Measurements from ENCODE around the gene NR2F1-AS1.

NR2F1-AS1 gene

DNA sequence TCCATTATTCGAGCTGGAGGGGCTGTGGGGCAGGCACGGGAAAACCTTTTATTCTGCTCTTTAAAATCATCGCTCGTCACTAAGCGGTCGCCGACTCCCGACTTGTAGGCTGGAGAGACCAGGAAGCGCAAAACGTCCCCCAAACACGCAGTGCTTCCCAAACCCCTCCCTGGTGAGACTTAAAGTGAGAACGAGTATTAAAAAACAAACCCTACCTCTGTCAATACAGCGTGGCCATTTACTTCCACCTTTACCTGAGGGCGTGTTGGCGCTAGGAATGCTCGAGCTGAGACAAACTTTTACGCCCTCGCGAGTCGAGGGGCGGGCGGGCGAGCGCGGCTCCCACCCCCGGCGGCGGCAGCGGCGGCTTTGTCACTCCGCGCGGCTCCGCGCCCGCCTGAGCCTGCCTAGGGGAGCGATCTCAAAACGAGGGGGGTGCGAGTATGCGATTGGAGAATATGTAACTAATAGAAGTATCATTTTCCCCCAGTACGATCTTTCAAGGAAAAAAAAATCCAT, at the start of gene NR2F1-AS1:
NR2F1-AS1 (minus strand) TSS at position 293 of the 519 bp plus-strand sequence.
- no peak for DNase-seq

GRCh38 chr5:93626801-93627200, 45.8 kb upstream of the NR2F1-AS1 start:
- no peak for DNase-seq

GRCh38 chr5:93623153-93623552, 42.1 kb upstream of the NR2F1-AS1 start:
- no peak for DNase-seq

DNA sequence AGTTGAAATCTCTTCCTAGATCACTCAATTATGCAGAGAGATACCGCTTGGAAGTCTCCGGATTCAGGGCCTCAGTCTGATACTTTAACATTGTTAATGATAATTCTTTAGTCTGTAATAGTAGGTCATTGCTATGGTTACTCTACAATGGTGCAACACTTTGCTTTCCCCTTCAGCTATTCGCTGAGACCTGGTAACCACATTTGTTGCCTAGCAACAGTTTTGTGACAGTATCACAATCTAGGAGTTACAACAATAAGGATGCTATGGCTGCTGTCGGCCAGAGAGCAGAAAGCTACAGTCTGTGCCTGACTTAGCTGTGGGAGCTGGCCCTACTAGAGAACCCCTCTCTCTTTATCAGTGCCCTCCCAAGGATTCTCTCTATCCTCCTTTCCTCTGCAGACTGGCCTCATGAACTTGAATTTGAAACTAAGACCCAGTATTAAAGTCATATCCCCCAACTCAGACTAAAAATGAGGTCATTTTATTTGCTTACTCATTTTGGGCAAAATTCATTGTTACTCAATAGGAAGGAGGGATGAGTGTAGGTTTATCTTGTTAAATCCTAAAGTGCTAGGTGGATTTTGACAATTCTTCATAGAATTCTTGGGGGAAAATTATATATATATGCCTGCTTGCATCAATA, 41.3 kb upstream of the NR2F1-AS1 start:
- no peak for DNase-seq

DNA sequence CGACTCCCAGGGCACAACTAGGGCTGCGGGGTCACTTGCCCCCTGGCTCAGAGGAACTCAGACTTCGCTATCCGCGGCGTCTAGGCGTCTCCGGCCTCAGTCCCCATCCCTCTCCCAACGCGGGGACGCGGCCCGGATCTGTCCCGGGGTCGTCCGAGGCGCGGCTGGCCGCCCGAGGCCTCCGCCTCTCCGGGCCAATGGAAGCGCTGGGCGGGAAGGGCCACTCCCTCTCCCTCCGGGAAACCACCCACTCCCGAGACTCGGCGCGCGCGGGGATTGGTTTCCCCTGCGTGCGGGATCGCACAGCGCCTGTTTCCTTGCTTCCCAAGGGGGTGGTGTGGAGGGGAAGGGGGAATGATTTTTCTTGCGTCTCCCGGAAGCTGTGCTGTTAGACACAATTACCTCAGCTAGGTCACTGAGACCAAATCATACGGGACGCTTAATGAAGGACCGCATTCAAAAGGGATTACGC, 40.3 kb upstream of the NR2F1-AS1 start:
- no peak for DNase-seq

GRCh38 chr5:93620487-93621326, 39.7 kb upstream of the NR2F1-AS1 start:
- no peak for DNase-seq

GRCh38 chr5:93616538-93617174, 35.6 kb upstream of the NR2F1-AS1 start:
- DNase-seq = no peak

DNA sequence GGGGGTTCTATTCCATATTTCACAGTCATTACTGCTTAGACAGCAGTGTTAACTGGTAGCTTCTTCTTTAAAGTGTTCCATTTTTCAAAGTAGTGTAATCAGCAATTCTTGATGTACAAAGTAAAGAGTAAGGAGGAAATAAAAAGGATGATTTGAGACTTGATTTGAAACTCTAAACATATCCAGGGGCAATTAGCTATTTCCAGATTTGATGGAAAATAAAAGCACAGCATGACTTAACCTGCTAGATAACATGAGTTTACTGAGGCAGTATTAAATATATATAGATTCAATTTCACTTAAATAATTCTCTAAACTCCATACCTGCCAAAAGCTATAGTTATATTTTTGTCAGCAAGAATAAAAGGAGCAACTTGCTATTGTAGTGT, 31.8 kb upstream of the NR2F1-AS1 start:
- no peak for DNase-seq

GRCh38 chr5:93611976-93612854, 31.2 kb upstream of the NR2F1-AS1 start:
- DNase-seq = no peak

GRCh38 chr5:93611273-93611975, 30.4 kb upstream of the NR2F1-AS1 start:
- no peak for DNase-seq

GRCh38 chr5:93610581-93611272, 29.7 kb upstream of the NR2F1-AS1 start:
- no peak for DNase-seq

GRCh38 chr5:93609762-93610161, 28.7 kb upstream of the NR2F1-AS1 start:
- no peak for DNase-seq

DNA sequence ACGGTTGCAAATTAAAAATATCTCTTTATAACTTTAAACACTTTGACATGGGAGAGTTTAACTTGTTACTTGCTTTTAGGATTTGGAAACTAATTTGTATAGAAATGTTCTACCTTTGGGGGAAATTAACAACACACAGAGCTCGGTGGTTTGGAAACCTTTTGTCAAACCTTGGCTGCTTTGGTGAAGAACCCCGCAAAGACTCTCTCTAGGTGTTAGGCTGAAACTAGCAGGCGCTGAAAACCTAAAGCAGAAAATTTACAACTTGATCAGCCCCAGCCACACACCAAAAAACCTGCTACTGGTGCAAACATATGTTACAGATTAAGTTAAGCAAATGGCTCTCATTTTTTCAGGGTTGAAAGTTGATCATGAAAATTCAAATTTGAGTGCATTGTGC, 27.8 kb upstream of the NR2F1-AS1 start:
- DNase-seq = no peak

DNA sequence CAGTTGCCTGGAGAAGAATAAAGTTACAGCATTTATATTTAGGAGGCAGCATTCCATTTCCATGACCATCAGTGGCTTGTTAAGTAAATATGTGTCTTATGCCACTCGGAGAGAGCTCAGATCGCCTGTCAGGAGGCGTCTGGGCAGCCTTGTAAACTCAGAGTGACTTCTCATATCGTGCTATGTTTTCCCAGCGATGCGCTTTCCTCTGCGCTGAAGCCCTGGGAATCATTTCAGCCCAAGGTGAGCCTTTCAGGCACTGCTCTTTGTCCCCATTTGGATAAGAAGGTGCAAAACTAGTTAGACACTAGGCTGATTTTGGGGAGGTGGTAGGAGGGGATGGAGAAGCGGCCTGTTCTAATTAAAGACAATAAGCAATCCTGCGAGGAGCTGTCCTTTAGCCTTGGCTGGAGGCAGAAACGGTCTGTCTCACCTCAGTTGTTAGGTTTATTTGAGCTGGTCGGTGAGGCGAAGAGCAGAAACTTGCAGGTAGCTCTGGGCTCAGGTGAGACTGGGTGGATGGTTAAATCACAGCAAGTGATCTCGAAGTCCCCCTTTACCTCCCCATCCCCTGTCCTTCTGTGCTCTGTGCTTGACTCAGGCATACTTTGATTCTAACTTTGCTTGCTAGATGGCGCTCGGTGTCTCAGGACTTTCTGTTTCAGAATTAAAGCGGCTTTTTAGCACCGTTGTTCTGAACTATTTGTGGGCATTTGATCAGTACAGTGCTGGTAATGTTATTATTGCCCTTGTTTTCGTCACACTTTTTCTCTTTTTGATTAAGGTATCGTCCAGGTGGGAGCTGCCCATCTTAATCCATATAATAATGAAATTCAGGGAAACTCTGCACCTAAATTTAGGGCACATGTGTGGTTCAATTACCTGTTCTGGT, 26.6 kb upstream of the NR2F1-AS1 start:
- DNase-seq = no peak

DNA sequence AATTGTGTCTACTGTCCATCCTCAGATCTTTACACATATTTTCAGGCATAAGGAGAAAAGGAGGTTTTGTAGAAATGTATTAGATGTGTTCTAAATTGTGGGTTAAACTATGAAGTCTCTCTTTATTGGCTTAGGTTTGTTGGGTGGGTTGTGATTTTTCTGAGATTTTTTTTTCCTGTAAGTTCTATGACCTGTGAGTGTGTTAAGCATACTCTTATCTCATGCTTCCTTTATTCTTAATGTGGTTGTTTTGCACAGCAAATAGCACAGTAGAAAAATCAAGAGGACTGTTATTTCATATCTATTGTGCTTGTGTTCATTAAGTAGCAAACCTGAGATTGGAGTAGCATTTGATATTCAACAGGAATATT, 25.3 kb upstream of the NR2F1-AS1 start:
- DNase-seq = no peak

DNA sequence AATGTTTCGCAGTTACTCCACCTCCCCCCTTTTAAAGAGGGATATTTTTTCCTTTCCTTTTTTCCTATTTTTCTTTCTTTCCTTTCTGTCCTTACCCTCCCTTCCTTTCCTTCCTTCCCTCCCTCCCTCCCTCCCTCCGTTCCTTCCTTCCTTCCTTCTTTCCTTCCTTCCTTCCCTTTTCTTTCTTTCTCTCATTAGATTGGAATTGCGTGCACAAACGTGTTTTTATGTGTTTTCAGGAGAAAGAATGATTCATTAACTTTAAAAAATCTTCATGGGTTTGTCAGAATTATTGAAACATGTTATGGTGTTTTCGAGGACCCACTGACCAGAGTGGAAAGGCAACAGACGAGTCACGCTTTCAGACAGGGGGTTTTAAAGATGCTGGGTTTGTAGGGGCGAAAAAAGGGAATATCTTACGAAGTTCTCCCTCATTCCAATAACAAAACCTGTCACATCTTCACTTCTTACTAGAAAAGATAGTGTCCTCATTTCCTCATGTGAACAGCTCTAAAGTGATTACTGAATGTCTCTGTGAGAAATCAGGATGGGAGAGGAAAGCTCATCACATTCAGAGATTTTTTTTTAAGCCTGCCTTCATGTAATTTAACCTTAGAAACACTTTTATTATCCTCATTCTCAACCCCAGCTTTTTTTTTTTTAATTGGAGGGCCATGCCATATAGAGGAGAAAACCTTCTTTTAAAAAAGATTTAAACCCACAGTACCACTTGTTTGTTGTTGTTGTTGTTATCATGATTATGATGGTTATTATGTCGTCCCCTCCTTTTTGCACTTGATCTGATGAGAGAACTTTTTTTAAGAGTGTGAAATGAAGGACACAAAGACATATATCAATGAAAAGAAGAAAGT, 23.9 kb upstream of the NR2F1-AS1 start:
- DNase-seq = no peak

- no peak for DNase-seq
Measured at GRCh38 chr5:93603793-93604643, 23.0 kb upstream of the NR2F1-AS1 start.

Measured in NK-92 treated with Interleukin-12 subunit alpha and Interleukin-12 subunit beta, amount 100 ng/mL, for 24 hours (cell line).